ENCODE results near the gene ACAT2.

ACAT2 gene

GRCh38 chr6:159777240-159777904, 15.5 kb downstream of the ACAT2 start:
- H3K4me3 ChIP-seq (ENCODE audit: control insufficient read depth, low read depth, low read length) = no peak overlapping the region
- TF ChIP-seq, protein P1, sequence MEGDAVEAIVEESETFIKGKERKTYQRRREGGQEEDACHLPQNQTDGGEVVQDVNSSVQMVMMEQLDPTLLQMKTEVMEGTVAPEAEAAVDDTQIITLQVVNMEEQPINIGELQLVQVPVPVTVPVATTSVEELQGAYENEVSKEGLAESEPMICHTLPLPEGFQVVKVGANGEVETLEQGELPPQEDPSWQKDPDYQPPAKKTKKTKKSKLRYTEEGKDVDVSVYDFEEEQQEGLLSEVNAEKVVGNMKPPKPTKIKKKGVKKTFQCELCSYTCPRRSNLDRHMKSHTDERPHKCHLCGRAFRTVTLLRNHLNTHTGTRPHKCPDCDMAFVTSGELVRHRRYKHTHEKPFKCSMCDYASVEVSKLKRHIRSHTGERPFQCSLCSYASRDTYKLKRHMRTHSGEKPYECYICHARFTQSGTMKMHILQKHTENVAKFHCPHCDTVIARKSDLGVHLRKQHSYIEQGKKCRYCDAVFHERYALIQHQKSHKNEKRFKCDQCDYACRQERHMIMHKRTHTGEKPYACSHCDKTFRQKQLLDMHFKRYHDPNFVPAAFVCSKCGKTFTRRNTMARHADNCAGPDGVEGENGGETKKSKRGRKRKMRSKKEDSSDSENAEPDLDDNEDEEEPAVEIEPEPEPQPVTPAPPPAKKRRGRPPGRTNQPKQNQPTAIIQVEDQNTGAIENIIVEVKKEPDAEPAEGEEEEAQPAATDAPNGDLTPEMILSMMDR (IDR thresholded peaks at IDR 0.05; ENCODE audit: control insufficient read depth, insufficient read depth, low read depth, low read length, missing control alignments) = no peak
- DNase-seq (ENCODE audit: low read depth) = no peak

DNA sequence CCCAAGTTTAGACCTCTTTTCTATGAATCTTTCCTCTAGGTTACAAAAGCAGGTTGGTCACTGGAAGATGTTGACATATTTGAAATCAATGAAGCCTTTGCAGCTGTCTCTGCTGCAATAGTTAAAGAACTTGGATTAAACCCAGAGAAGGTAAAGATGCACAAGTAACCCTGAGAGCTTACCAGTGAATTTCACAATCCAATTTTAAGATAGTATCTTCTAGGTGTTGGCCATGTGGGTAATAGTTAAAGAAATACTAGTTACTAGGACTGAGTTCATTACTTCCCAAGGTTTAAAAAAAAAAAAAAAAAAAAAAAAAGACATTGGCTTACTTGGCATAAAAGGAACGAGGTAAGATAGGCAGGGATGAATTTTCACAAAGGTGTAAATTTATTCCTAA, 16.3 kb downstream of the ACAT2 start:
- TF ChIP-seq, protein P1 (IDR thresholded peaks at IDR 0.05; ENCODE audit: control insufficient read depth, insufficient read depth, low read depth, low read length, missing control alignments) = no peak
- H3K4me3 ChIP-seq (ENCODE audit: control insufficient read depth, low read depth, low read length) = no peak overlapping the region
- no peak for DNase-seq (ENCODE audit: low read depth)

DNA sequence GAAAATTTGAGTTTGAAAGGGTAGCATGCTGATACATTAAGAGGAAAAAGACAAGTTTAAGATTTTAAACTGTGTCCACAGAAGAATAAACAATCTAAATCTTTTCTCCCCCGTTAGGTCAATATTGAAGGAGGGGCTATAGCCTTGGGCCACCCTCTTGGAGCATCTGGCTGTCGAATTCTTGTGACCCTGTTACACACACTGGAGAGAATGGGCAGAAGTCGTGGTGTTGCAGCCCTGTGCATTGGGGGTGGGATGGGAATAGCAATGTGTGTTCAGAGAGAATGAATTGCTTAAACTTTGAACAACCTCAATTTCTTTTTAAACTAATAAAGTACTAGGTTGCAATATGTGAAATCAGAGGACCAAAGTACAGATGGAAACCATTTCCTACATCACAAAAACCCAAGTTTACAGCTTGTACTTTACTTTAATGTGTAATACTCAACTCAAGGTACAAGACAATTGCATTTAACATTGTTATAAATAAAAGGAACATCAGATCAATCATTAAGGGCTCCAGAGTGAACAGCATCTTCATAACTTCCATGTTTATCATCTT, 16.8 kb downstream of the ACAT2 start:
- TF ChIP-seq, protein P1 (IDR thresholded peaks at IDR 0.05; ENCODE audit: control insufficient read depth, insufficient read depth, low read depth, low read length, missing control alignments) = no peak
- DNase-seq (ENCODE audit: low read depth) = no peak
- H3K4me3 ChIP-seq (ENCODE audit: control insufficient read depth, low read depth, low read length) = no peak overlapping the region

DNA sequence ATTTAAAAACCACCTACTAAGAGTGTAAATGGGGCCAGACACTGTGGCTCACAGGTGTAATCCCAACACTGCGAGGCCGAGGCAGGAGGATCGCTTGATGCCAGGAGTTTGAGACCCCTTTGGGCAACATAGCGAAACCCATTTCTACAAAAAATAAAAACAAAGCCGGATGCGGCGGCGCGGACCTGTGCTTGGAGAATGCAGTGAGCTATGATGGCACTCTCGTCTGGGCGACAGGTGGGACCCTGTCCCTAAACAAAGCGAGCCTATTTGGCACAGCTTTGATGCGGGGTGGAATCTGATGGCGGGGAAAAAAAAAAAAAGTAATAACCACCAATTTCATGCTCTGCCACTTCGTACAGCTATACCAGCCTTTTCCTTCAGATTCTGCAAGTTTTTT, 26.4 kb downstream of the ACAT2 start:
- peak overlapping the region; percentile 69 for H3K4me3 ChIP-seq (ENCODE audit: control insufficient read depth, low read depth, low read length)
- DNase-seq (ENCODE audit: low read depth) = no peak
- TF ChIP-seq, protein P1 (IDR thresholded peaks at IDR 0.05; ENCODE audit: control insufficient read depth, insufficient read depth, low read depth, low read length, missing control alignments) = no peak

GRCh38 chr6:159788753-159789376, 27.0 kb downstream of the ACAT2 start:
- H3K4me3 ChIP-seq (ENCODE audit: control insufficient read depth, low read depth, low read length) = peak overlapping the region; percentile 69
- TF ChIP-seq, protein P1 (IDR thresholded peaks at IDR 0.05; ENCODE audit: control insufficient read depth, insufficient read depth, low read depth, low read length, missing control alignments) = no peak
- no peak for DNase-seq (ENCODE audit: low read depth)

- TF ChIP-seq, protein P1 (IDR thresholded peaks at IDR 0.05; ENCODE audit: control insufficient read depth, insufficient read depth, low read depth, low read length, missing control alignments) = no peak
- H3K4me3 ChIP-seq (ENCODE audit: control insufficient read depth, low read depth, low read length) = peak within 1 kb of the TSS; percentile 69
- peak; percentile 98 for DNase-seq (ENCODE audit: low read depth)
These were observed 27.7 kb downstream of the ACAT2 start, which contains the start of gene TCP1 for GRCh38 chr6:159789377-159790148. TSS of gene TCP1 (minus strand) at chr6:159789602. CDS start at chr6:159789468, 134 bp downstream.
